Measurements from ENCODE around the gene WAPL.
A peak's percentile ranks its signal among the peaks of the same experiment; 100 is the strongest.
"Not testable (repeated sequence)": the region's sequence is repeated elsewhere in the genome, so short reads cannot be mapped to it uniquely, and the experiment has no call there.

The WAPL gene

GRCh38 chr10:86409183-86409582 lies 112.4 kb downstream of the WAPL start:
- no peak for DNase-seq

GRCh38 chr10:86403183-86403797 lies 118.3 kb downstream of the WAPL start:
- no peak for DNase-seq

GRCh38 chr10:86402283-86402941 lies 119.2 kb downstream of the WAPL start:
- no peak for DNase-seq

GRCh38 chr10:86401588-86402282 lies 119.9 kb downstream of the WAPL start:
- no peak for DNase-seq

- no peak for DNase-seq
Measured at GRCh38 chr10:86400705-86401587, 120.6 kb downstream of the WAPL start.

- peak; percentile 92 for DNase-seq
Measured at GRCh38 chr10:86399879-86400704, 121.5 kb downstream of the WAPL start.

GRCh38 chr10:86399514-86399878 lies 122.1 kb downstream of the WAPL start:
- no peak for DNase-seq

GRCh38 chr10:86397120-86397519 lies 124.5 kb downstream of the WAPL start:
- no peak for DNase-seq

- DNase-seq = no peak
Measured at GRCh38 chr10:86393862-86394455, 127.6 kb downstream of the WAPL start.

GRCh38 chr10:86393362-86393761 lies 128.2 kb downstream of the WAPL start:
- DNase-seq = no peak

GRCh38 chr10:86392723-86393094 lies 128.9 kb downstream of the WAPL start:
- no peak for DNase-seq

GRCh38 chr10:86391986-86392722 lies 129.4 kb downstream of the WAPL start:
- no peak for DNase-seq

- no peak for DNase-seq
Measured at GRCh38 chr10:86391236-86391840, 130.3 kb downstream of the WAPL start.

- DNase-seq = no peak
Measured at GRCh38 chr10:86390337-86391120, 131.1 kb downstream of the WAPL start.

- DNase-seq = no peak
Measured at GRCh38 chr10:86389441-86390193, 132.0 kb downstream of the WAPL start.

- DNase-seq = not testable (repeated sequence)
Measured at GRCh38 chr10:86389109-86389440, 132.5 kb downstream of the WAPL start.

- DNase-seq = no peak
Measured at GRCh38 chr10:86388119-86388704, 133.4 kb downstream of the WAPL start.

- DNase-seq = peak; percentile 26
Measured at GRCh38 chr10:86387178-86387794, 134.3 kb downstream of the WAPL start.
